ENCODE results near the gene EPAS1. TPM values are rescaled to one million over a fixed set of nuclear protein-coding genes. Genes with fewer than 3 reads are reported as not detected.

The EPAS1 gene
- total RNA-seq, 1 experiment from 2014 or later = 55.9 TPM

DNA sequence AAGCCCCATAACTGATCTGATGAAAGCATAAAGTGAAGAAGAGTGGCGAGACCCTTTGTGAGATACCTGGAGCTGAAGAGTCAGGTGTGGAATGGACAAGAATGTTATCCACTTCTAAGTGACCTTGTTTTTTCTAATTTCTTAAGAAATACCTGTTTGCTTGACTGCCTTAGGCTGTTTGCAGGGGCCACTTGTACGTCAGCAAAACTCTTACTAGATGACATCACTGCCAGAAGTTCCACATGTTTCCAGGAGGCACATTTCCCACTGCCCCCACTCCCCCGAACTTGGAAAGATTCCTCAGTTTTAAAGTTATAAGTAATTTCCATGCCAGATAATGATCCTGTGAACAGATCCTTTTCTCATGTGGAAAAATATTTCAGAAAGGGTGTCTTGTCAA, 8.0 kb downstream of the EPAS1 start (continued):
- TF ChIP-seq ATF3 (IDR thresholded peaks at IDR 0.05) (no peak), JUND (IDR thresholded peaks at IDR 0.05) (no peak), SRF (IDR thresholded peaks at IDR 0.05; ENCODE audit: low read depth) (no peak)

- CTCF ChIA-PET = no interaction called here
- peaks cover 21% of the 10 kb centered on the region; the same call in 1 of the 2 replicates for H3K79me2 ChIP-seq (ENCODE audit: insufficient read depth, low read length)
Measured at GRCh38 chr2:46305767-46306166, 8.6 kb downstream of the EPAS1 start.

More at GRCh38 chr2:46305767-46306166, 8.6 kb downstream of the EPAS1 start:
- no TSS peak for BruUV-seq (replicated peaks)
- H3K27ac ChIP-seq (ENCODE audit: low read depth, low read length) = peak overlapping the region; percentile 2; the same call in 1 of the 2 replicates
- intact Hi-C loops (cut with micrococcal nuclease) = no loop called here
- no peaks in the 10 kb centered on the region for H3K36me3 ChIP-seq (ENCODE audit: control insufficient read depth in 1 of 2, insufficient read depth in 2 of 2, low read length in 2 of 2)
- H3K9me2 ChIP-seq (ENCODE audit: insufficient read depth) = no peaks in the 10 kb centered on the region
- H4K20me1 ChIP-seq (ENCODE audit: insufficient read depth) = no peaks in the 10 kb centered on the region
- no peak overlapping the region for H2AFZ ChIP-seq (ENCODE audit: low read depth, low read length, poor library complexity, severe bottlenecking)
- H3K9ac ChIP-seq (ENCODE audit: low read length) = peak overlapping the region; percentile 25
- ChIA-PET POLR2A (no interaction called here), RAD21 (ENCODE audit: low non-redundant PET in 1 of 2, low total read pairs in 2 of 2, uncharacterized antibody in 2 of 2, unreplicated experiment in 2 of 2) (no interaction called here)
- DNase-seq (ENCODE audit: low read depth, low spot score) (no peak), ATAC-seq (no peak)
- no peaks in the 10 kb centered on the region for H3K27me3 ChIP-seq (ENCODE audit: insufficient read depth, low read length)
- H3K9me3 ChIP-seq (ENCODE audit: control insufficient read depth in 1 of 2, insufficient read depth in 1 of 2, low read depth in 1 of 2, low read length in 2 of 2) = no peaks in the 10 kb centered on the region; a peak in 1 of 4 replicates
- no peak overlapping the region for H3K4me3 ChIP-seq (replicated peaks in 1 of 2; ENCODE audit: low read depth in 1 of 2, low read length in 2 of 2)
- peaks cover 35 to 60% of the 10 kb centered on the region in 2 experiments for H3K4me1 ChIP-seq (ENCODE audit: control insufficient read depth in 1 of 2, insufficient read depth in 2 of 2, low read length in 2 of 2)
- H3K4me2 ChIP-seq (ENCODE audit: low read length) = peak overlapping the region; percentile 62
- TF ChIP-seq, protein P1, sequence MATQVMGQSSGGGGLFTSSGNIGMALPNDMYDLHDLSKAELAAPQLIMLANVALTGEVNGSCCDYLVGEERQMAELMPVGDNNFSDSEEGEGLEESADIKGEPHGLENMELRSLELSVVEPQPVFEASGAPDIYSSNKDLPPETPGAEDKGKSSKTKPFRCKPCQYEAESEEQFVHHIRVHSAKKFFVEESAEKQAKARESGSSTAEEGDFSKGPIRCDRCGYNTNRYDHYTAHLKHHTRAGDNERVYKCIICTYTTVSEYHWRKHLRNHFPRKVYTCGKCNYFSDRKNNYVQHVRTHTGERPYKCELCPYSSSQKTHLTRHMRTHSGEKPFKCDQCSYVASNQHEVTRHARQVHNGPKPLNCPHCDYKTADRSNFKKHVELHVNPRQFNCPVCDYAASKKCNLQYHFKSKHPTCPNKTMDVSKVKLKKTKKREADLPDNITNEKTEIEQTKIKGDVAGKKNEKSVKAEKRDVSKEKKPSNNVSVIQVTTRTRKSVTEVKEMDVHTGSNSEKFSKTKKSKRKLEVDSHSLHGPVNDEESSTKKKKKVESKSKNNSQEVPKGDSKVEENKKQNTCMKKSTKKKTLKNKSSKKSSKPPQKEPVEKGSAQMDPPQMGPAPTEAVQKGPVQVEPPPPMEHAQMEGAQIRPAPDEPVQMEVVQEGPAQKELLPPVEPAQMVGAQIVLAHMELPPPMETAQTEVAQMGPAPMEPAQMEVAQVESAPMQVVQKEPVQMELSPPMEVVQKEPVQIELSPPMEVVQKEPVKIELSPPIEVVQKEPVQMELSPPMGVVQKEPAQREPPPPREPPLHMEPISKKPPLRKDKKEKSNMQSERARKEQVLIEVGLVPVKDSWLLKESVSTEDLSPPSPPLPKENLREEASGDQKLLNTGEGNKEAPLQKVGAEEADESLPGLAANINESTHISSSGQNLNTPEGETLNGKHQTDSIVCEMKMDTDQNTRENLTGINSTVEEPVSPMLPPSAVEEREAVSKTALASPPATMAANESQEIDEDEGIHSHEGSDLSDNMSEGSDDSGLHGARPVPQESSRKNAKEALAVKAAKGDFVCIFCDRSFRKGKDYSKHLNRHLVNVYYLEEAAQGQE (IDR thresholded peaks at IDR 0.05; ENCODE audit: low read depth) = no peak

Measured in HCT116 (cell line).